NCI-H146 (cell line): Measurements from ENCODE around the gene ATP23.
A peak's percentile ranks its signal among the peaks of the same experiment; 100 is the strongest.

Experiments used
- DNase-seq: peaks from one replicate; lab custom pipeline; 2025; lab: John Stamatoyannopoulos, UW

The ATP23 gene

GRCh38 chr12:57983146-57983857 lies 41.9 kb downstream of the ATP23 start:
- peak; percentile 51 for DNase-seq

- no peak for DNase-seq
These were observed 42.6 kb downstream of the ATP23 start for GRCh38 chr12:57983858-57984505.

- no peak for DNase-seq
These were observed 43.3 kb downstream of the ATP23 start for GRCh38 chr12:57984629-57985151.

GRCh38 chr12:57985685-57986084 lies 44.3 kb downstream of the ATP23 start:
- no peak for DNase-seq

- no peak for DNase-seq
These were observed 48.5 kb downstream of the ATP23 start for GRCh38 chr12:57989838-57990237.

GRCh38 chr12:57990241-57990883 lies 49.0 kb downstream of the ATP23 start:
- DNase-seq, result no peak

- DNase-seq, result no peak
These were observed 50.6 kb downstream of the ATP23 start for GRCh38 chr12:57992001-57992400.

- DNase-seq, result no peak
These were observed 51.7 kb downstream of the ATP23 start for GRCh38 chr12:57993030-57993429.

GRCh38 chr12:57993834-57994233 lies 52.5 kb downstream of the ATP23 start:
- no peak for DNase-seq

- DNase-seq, result no peak
These were observed 55.2 kb downstream of the ATP23 start for GRCh38 chr12:57996520-57996919.

GRCh38 chr12:57998251-57998650 lies 56.9 kb downstream of the ATP23 start:
- no peak for DNase-seq

GRCh38 chr12:58000499-58000898 lies 59.1 kb downstream of the ATP23 start:
- DNase-seq, result no peak

GRCh38 chr12:58007875-58008274 lies 66.5 kb downstream of the ATP23 start:
- no peak for DNase-seq

GRCh38 chr12:58008634-58009033 lies 67.3 kb downstream of the ATP23 start:
- DNase-seq, result no peak
